HG03095 (cell line): ENCODE measurements around the gene CA11.
"Not testable (repeated sequence)": the region's sequence is repeated elsewhere in the genome, so short reads cannot be mapped to it uniquely, and the experiment has no call there.

Experiments used
- ATAC-seq: cut with Tn5 transposase; IDR thresholded peaks from one replicate; pipeline ENCODE4 v1.9.1; 2021; ENCODE audit warnings: moderate library complexity; ENCODE audit not compliant: unreplicated experiment

Gene CA11

GRCh38 chr19:48646001-48646721, at the start of gene CA11:
TSS of gene CA11 (minus strand) at chr19:48646187. CDS start at chr19:48645632, 555 bp downstream.
- peak; percentile 70 for ATAC-seq

DNA sequence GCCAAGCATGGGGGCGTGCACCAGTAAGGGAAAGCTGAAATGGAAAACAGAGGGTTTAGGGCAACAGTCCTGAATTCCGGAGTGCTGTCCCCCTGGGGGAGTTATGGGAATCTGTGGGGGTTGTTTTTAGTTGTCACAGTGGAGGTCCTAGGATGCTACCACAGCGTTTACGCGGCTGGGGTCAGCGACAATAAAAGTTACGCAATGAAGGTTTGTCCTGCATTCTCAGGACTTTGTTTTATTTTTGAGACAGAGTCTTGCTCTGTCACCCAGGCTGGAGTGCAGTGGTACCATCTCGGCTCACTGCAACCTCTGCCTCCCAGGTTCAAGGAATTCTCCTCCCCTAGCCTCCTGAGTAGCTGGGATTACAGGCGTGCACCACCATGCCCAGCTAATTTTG, 47.6 kb upstream of the CA11 start:
- not testable (repeated sequence) for ATAC-seq

GRCh38 chr19:48689449-48689848, 43.5 kb upstream of the CA11 start:
- ATAC-seq: no peak

- ATAC-seq: no peak
Observed at GRCh38 chr19:48687776-48688175, 41.8 kb upstream of the CA11 start.

DNA sequence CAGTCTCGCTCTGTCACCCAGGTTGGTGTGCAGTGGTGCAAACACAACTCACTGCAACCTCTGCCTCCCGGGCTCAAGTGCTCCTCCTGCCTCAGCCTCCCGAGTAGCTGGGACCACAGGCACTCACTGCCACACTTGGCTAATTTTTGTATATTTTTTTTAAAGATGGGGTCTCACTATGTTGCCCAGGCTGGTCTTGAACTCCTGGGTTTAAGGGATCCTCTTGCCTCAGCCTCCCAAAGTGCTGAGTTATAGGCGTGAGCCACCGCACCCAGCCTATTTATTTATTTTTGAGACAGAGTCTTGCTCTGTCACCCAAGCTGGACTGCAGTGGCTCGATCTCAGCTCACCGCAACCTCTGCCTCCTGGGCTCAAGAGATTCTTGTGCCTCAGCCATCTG, 40.6 kb upstream of the CA11 start:
- not testable (repeated sequence) for ATAC-seq

- no peak for ATAC-seq
Observed at GRCh38 chr19:48686088-48686487, 40.1 kb upstream of the CA11 start.

GRCh38 chr19:48685583-48685982, 39.6 kb upstream of the CA11 start:
- no peak for ATAC-seq

DNA sequence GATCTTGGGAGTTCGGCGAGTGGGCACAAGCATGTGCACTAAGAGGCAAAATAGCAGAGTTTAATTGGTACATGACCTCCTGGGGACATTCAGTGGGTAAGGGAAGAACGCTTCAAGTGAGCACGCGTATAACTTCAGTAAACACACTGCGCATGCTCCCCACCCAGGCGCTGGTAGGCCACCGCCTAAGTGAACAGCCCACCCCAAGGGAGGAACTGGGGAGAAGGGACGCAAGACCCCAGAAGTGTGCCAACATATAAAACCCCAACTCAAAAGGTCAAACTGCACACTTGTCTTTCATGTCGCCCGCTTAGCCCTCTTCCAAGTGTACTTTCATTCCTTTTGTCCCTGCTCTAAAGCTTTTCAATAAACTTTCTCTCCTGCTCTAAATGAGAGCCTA, 37.4 kb upstream of the CA11 start:
- ATAC-seq: no peak

DNA sequence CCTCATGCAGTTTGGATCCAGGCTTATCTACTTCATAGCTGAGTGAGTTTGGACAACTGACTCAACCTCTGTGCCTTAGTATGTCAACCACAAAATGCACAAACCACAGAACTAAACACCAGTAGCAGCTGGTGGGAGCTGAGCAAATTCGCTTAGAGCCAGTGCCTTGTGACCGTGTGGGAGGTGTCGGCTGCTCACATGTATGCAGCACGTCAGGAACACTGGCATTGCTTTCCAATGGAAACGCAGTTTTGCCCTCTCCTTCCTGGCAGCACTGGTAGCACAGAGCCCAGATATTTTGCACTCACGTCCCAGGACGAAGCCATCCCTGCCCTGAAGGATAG, 35.1 kb upstream of the CA11 start:
- ATAC-seq: no peak

DNA sequence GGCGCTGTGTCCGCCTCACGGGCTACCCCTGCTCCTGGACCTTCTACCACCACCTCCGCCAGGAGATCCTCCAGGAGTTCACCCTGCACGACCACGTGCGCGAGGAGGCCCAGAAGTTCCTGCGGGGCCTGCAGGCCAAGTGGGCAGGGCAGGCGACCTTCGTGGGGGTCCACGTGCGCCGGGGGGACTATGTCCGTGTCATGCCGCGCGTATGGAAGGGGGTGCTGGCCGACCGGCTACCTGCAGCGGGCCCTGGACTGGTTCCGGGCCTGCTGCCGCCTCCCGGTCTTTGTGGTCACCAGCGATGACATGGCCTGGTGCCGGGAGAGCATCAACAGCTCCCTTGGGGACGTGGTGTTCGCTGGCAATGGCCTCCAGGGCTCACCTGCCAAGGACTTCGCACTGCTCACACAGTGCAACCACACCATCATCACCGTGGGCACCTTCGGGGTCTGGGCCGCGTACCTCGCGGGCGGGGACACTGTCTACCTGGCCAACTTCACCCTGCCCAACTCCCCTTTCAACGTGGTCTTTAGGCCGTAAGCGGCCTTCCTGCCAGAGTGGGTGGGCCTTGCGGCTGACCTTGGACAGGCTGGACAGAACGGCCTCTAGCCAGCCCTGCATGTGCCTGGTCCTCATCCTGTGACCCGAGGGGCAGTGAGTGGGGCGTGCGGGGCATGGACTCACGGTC, 34.6 kb upstream of the CA11 start:
- ATAC-seq: no peak

DNA sequence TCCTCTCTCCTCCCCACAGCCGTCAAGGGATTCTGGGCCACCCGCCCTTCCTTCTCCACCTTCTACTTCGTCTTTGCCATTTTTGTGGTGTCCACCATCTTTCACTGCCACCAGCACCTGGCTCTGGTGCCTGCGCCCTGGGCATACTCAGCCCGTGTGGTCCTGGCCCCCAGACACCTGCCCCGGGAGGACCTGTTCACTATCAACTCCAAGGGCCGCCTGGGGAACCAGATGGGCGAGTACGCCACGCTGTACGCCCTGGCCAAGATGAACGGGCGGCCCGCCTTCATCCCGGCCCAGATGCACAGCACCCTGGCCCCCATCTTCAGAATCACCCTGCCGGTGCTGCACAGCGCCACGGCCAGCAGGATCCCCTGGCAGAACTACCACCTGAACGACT, 34.0 kb upstream of the CA11 start:
- ATAC-seq: not testable (repeated sequence)

DNA sequence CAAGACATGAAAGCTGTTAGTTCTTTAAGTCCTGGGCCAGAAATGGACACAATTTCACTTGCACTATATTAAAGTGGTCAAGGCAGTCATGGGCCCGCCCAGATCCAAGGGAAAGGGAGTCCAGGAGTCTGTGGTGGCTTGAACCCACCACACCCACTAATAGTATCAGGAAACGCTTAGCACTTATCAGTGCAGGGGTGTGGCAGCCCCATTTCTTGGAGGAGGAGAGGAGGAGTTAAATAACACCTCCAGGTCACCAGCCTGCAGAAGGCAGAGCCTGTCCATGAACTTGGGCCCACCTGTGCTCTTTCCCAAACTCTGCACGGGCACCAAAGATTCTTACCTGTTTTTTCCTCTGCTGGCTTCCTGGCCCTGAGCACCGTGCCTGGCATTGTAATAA, 32.2 kb upstream of the CA11 start:
- ATAC-seq: no peak

- no peak for ATAC-seq
Observed at GRCh38 chr19:48676887-48677286, 30.9 kb upstream of the CA11 start.

DNA sequence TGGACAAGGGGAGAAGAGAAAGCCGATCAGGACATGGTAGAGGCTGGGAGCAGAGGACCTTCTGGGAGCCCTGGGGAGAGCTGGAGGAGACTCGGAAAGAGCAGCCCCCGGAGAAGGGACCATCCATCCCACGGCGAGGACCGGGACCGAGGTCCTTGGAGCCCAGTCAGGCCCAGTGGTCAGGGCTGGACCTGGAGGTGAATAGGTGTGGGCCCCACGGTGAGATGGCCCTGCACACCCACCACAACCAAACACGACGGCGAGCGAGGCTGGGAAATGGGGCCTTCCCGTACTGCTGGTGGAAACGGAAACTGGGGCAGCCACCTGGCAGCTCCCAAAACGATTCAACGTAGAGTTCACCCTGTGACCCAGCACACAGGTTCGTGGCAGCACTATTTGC, 30.5 kb upstream of the CA11 start:
- ATAC-seq: no peak

- no peak for ATAC-seq
Observed at GRCh38 chr19:48674921-48675824, 29.2 kb upstream of the CA11 start.

- no peak for ATAC-seq
Observed at GRCh38 chr19:48674216-48674809, 28.3 kb upstream of the CA11 start.

GRCh38 chr19:48673436-48674100, 27.6 kb upstream of the CA11 start:
- no peak for ATAC-seq

DNA sequence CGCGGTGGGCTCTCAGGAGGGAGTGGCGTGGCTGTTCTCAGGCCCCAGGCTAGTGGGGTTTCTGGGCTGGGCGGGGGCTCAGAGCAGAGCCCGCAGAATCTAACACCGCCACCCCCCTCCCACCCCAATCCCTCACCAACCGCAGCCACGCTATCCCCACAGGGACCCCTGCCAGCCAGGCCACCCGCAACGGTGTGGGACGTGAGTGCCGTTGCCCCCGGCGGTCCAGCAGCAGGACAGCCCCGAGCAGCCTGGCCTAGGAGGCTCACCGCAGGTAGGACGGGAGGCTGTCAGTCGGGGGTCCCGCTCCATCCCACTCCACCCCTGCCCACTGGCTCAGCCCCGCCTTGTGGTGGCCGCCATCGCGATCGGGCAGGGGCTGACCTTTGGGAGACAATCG, 27.0 kb upstream of the CA11 start, which contains the start of gene NTN5:
TSS of gene NTN5 (minus strand) at position 24 of the 400 bp plus-strand sequence. CDS start 2,031 bp downstream, outside the sequence.
- ATAC-seq: no peak

DNA sequence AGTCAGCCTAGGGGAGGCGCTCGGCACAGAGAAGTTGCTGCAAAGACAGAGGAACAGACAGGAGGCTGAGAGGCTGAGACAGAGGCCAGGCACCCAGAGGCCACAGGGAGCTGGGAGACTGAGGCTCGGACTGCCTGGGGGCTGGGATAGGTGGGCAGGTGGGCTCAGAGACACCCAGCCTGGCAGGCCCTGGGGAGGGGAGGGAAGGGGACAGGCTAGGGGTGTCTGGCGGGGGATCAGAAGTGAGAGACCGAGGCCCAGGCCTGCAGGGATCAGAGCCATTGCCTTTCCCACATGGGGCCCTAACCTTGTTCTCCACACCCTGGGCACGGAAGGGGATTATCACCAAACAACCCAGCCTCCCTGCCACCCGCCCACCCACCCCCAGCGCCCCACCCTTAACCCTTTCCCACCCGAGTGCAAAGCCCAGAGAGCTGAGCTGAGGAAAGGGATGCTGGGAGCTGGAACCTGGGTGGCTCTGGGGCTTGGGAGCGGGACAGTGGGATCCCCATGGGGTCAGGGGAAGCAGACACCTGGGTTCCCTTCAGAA, 25.5 kb upstream of the CA11 start:
- ATAC-seq: no peak

DNA sequence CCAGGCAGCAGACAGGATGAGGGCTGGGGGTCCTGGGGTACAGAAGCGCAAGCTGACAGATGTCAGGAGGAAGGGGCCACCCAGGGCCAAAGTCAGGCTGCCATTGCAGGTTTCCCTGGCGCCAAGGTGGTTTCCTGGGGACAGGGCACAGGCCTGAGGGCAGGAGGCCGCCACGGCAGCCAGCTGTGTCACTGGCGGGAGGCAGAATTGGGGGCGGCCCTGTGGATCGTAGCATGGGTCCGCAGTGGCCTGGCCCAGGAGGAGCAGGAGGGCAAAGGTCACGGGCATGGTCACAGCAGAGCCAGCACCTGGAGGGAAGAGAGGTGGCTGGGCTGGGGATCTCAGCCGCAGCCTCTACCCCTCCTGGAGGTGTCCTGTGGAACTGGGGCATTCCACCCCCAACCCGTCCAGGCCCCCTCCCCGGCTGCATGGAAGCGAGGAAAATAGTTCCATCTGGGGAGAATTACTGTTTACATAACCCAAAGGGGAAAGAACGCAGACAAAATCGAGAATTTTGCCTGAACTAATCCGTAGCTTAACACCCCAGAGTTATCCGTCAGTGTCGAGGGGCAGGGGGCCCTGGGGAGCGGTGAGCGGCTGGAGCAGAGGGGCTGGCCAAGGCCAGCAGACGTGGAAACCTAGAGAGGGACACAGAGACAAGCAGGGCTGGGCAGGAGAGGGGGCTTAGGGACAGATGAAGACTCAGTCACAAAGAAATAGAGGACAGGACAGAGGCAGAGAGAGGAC, 24.9 kb upstream of the CA11 start:
- ATAC-seq: no peak
